Neural cell (in vitro differentiated cells): ENCODE measurements around the gene CCDC61. TPM values are rescaled to one million over a fixed set of nuclear protein-coding genes. Genes with fewer than 3 reads are reported as not detected.

Experiments
- H2AFZ ChIP-seq: fragments of 200-600, 300-800 bp; sonication (generic), shearing (Covaris generic); 2 replicates; pipeline ENCODE4 v1.6.0; 2014; ENCODE audit warnings: low read depth, mild to moderate bottlenecking, antibody characterized with exemption, low read length, moderate library complexity
- H3F3A ChIP-seq: fragments of 200-600 bp; shearing (Covaris generic); 2 replicates; pipeline ENCODE4 v1.6.1; 2016; ENCODE audit warnings: mild to moderate bottlenecking, moderate library complexity, mixed read lengths, antibody characterized with exemption, low read length; ENCODE audit not compliant: insufficient read depth, poor library complexity, severe bottlenecking
- H3K27ac ChIP-seq: fragments of 200-600, 300-800 bp; sonication (generic), shearing (Covaris generic); 2 replicates; pipeline ENCODE4 v1.5.1; 2014; ENCODE audit warnings: mild to moderate bottlenecking, low read length, moderate library complexity
- H3K27me3 ChIP-seq: fragments of 300-800, 200-600 bp; sonication (generic), shearing (Covaris generic); 2 replicates; pipeline ENCODE4 v1.6.0; 2014; ENCODE audit warnings: mild to moderate bottlenecking, low read depth, low read length, moderate library complexity; ENCODE audit not compliant: insufficient read depth
- H3K36me3 ChIP-seq: fragments of 300-800, 200-600 bp; sonication (generic), shearing (Covaris generic); 2 replicates; pipeline ENCODE4 v1.5.1; 2014; ENCODE audit warnings: mild to moderate bottlenecking, antibody characterized with exemption, low read length, moderate library complexity; ENCODE audit not compliant: insufficient read depth
- H3K4me2 ChIP-seq: fragments of 300-800, 200-600 bp; sonication (generic), shearing (Covaris generic); 2 replicates; pipeline ENCODE4 v1.6.0; 2014; ENCODE audit warnings: mild to moderate bottlenecking, low read length
- H3K4me3 ChIP-seq: fragments of 300-800, 200-600 bp; sonication (generic), shearing (Covaris generic); 2 replicates; pipeline ENCODE4 v1.5.1; 2014; ENCODE audit warnings: mild to moderate bottlenecking, low read length, moderate library complexity
- H3K79me2 ChIP-seq: fragments of 200-600 bp; shearing (Covaris generic); replicated peaks from 2 replicates; pipeline ENCODE4 v1.6.0; 2014; ENCODE audit warnings: mild to moderate bottlenecking, low read length, moderate library complexity; ENCODE audit not compliant: insufficient read depth
- H3K9ac ChIP-seq: fragments of 300-800, 200-600 bp; sonication (generic), shearing (Covaris generic); 2 replicates; pipeline ENCODE4 v1.6.1; 2016; ENCODE audit warnings: mild to moderate bottlenecking, low read length, mixed read lengths
- H3K9me2 ChIP-seq: fragments of 200-600 bp; shearing (Covaris generic); 2 replicates; pipeline ENCODE4 v1.6.1; 2016; ENCODE audit warnings: mild to moderate bottlenecking, low read length, mixed read lengths; ENCODE audit not compliant: insufficient read depth
- H3K9me3 ChIP-seq: fragments of 200-600, 300-800 bp; sonication (generic), shearing (Covaris generic); 2 replicates; pipeline ENCODE4 v1.6.1; 2016; ENCODE audit warnings: mild to moderate bottlenecking, mixed run types, low read length, moderate library complexity, mixed read lengths
- H4K20me1 ChIP-seq: fragments of 200-600 bp; shearing (Covaris generic); 2 replicates; pipeline ENCODE4 v1.6.1; 2016; ENCODE audit warnings: mild to moderate bottlenecking, mixed run types; ENCODE audit not compliant: insufficient read depth
- CTCF ChIP-seq: fragments of 450-650 bp; IDR thresholded peaks from 2 replicates; pipeline ENCODE4 v1.5.1; 2014; ENCODE audit warnings: antibody characterized with exemption, mild to moderate bottlenecking, moderate library complexity; ENCODE audit not compliant: poor library complexity, severe bottlenecking
- EP300 ChIP-seq: fragments of 450-650 bp; conservative IDR thresholded peaks from 2 replicates; pipeline ENCODE4 v1.6.1; 2014; ENCODE audit warnings: antibody characterized with exemption, mild to moderate bottlenecking, moderate library complexity; ENCODE audit not compliant: poor library complexity, severe bottlenecking
- EZH2 ChIP-seq: fragments of 200-600, 300-800 bp; shearing (Covaris generic), sonication (generic); IDR thresholded peaks from 2 replicates; pipeline ENCODE4 v1.6.1; 2014; ENCODE audit warnings: antibody characterized with exemption, low read length, borderline replicate concordance, mild to moderate bottlenecking; ENCODE audit not compliant: insufficient read depth, poor library complexity, severe bottlenecking
- MXI1 ChIP-seq: fragments of 450-650 bp; conservative IDR thresholded peaks from 2 replicates; pipeline ENCODE4 v1.6.1; 2014; ENCODE audit warnings: antibody characterized with exemption, mild to moderate bottlenecking; ENCODE audit not compliant: poor library complexity, severe bottlenecking
- POLR2AphosphoS5 ChIP-seq: IDR thresholded peaks from 2 replicates; pipeline ENCODE4 v1.6.1; 2012
- RAD21 ChIP-seq: fragments of 450-650 bp; conservative IDR thresholded peaks from 2 replicates; pipeline ENCODE4 v1.6.1; 2014; ENCODE audit warnings: antibody characterized with exemption, mild to moderate bottlenecking, moderate library complexity
- REST ChIP-seq: IDR thresholded peaks from 2 replicates; pipeline ENCODE4 v1.6.1; 2012; ENCODE audit warnings: borderline replicate concordance
- SMC3 ChIP-seq: fragments of 450-650 bp; conservative IDR thresholded peaks from 2 replicates; pipeline ENCODE4 v1.6.1; 2014; ENCODE audit warnings: antibody characterized with exemption, mild to moderate bottlenecking, moderate library complexity; ENCODE audit not compliant: poor library complexity
- TAF1 ChIP-seq: IDR thresholded peaks from 2 replicates; pipeline ENCODE4 v1.6.1; 2012; ENCODE audit warnings: low read depth
- polyA plus RNA-seq: library from polyadenylated mRNA; depleted of rRNA; stranded (reverse); fragments of >200 nt; gene quantifications from 2 replicates; pipeline ENCODE4 v1.2.3, GENCODE V29; 2014
- small RNA-seq, 3 experiments: library from RNA; depleted of rRNA; stranded (forward); fragments of <200 nt; gene quantifications; one replicate each; pipeline ENCODE3, GENCODE V24; 2012

The CCDC61 gene
- polyA plus RNA-seq, 1 donor from 2014 or later, result 0.82 TPM

GRCh38 chr19:46066471-46066870 is 71.2 kb downstream of the CCDC61 start:
- TF ChIP-seq EZH2 (no peak), TAF1 (no peak)
- Histone ChIP-seq H3K79me2 (no peaks in the 10 kb centered on the region), H3K9me2 (no peaks in the 10 kb centered on the region), H3K27ac (no peak overlapping the region), H3K27me3 (no peaks in the 10 kb centered on the region), H3K4me2 (no peak overlapping the region), H2AFZ (no peak overlapping the region), H4K20me1 (no peaks in the 10 kb centered on the region), H3F3A (no peaks in the 10 kb centered on the region), H3K4me3 (no peak overlapping the region), H3K9ac (no peak overlapping the region), H3K9me3 (no peaks in the 10 kb centered on the region), H3K36me3 (no peaks in the 10 kb centered on the region)

GRCh38 chr19:46067691-46068090 is 72.4 kb downstream of the CCDC61 start:
- Histone ChIP-seq H3K9ac (no peak overlapping the region), H3K36me3 (no peaks in the 10 kb centered on the region)

More at GRCh38 chr19:46067691-46068090, 72.4 kb downstream of the CCDC61 start:
- H3K79me2 ChIP-seq, result no peaks in the 10 kb centered on the region
- H3K4me3 ChIP-seq, result no peak overlapping the region
- H3K27me3 ChIP-seq, result no peaks in the 10 kb centered on the region
- H2AFZ ChIP-seq, result no peak overlapping the region
- no peaks in the 10 kb centered on the region for H3F3A ChIP-seq
- no peak overlapping the region for H3K4me2 ChIP-seq
- H4K20me1 ChIP-seq, result no peaks in the 10 kb centered on the region
- no peaks in the 10 kb centered on the region for H3K9me2 ChIP-seq
- no peak for TF ChIP-seq CTCF
- no peak for TF ChIP-seq POLR2AphosphoS5
- no peak for TF ChIP-seq EZH2
- no peak for TF ChIP-seq EP300
- no peak for TF ChIP-seq MXI1
- TF ChIP-seq SMC3, result no peak
- no peak for TF ChIP-seq RAD21
- TF ChIP-seq TAF1, result no peak
- no peak for TF ChIP-seq REST
- no peak overlapping the region for H3K27ac ChIP-seq
- no peaks in the 10 kb centered on the region for H3K9me3 ChIP-seq

Small RNA genes within 50 kb of the gene (small RNA-seq; reads per million reads assigned to genes)
- 32.5 to 79.0 (median 33.8) reads per million in 3 experiments for gene MIR769

Other genes starting within 250 kb of the CCDC61 start
- gene SIX5, start 226.2 kb upstream of the CCDC61 start, polyA plus RNA-seq, result 0.50 TPM in 1 of 2 replicates, not detected in the other
- gene DMPK, start 213.0 kb upstream of the CCDC61 start, polyA plus RNA-seq, result 34.3 and 50.1 TPM in 2 replicates
- gene DMWD, start 202.6 kb upstream of the CCDC61 start, polyA plus RNA-seq, result 20.4 and 28.5 TPM in 2 replicates
- gene RSPH6A, start 180.2 kb upstream of the CCDC61 start, polyA plus RNA-seq, result not detected in 2 replicates
- gene SYMPK, start 132.3 kb upstream of the CCDC61 start, polyA plus RNA-seq, result 22.2 and 33.9 TPM in 2 replicates
- gene FOXA3, start 131.1 kb upstream of the CCDC61 start, polyA plus RNA-seq, result not detected in 2 replicates
- 26.9 and 27.6 TPM in 2 replicates for gene IRF2BP1, start 109.3 kb upstream of the CCDC61 start, polyA plus RNA-seq
- gene MYPOP, start 92.9 kb upstream of the CCDC61 start, polyA plus RNA-seq, result 0.90 and 2.3 TPM in 2 replicates
- 0.18 and 0.64 TPM in 2 replicates for gene NANOS2, start 80.7 kb upstream of the CCDC61 start, polyA plus RNA-seq
- 7.6 and 9.3 TPM in 2 replicates for gene NOVA2, start 21.6 kb upstream of the CCDC61 start, polyA plus RNA-seq
- not detected in 2 replicates for gene PGLYRP1, start 27.6 kb downstream of the CCDC61 start, polyA plus RNA-seq
- 4.4 and 5.2 TPM in 2 replicates for gene IGFL4, start 45.5 kb downstream of the CCDC61 start, polyA plus RNA-seq
- gene IGFL3, start 129.2 kb downstream of the CCDC61 start, polyA plus RNA-seq, result not detected in 2 replicates
- gene IGFL2, start 152.8 kb downstream of the CCDC61 start, polyA plus RNA-seq, result not detected in 2 replicates
- not detected in 2 replicates for gene IGFL1, start 234.3 kb downstream of the CCDC61 start, polyA plus RNA-seq